B cell (primary cell): ENCODE measurements around the gene RPGR. TPM values are rescaled to one million over a fixed set of nuclear protein-coding genes. Genes with fewer than 3 reads are reported as not detected.

Experiments
- ATAC-seq: fragments of 200-7000 bp; cut with Tn5 transposase; one replicate; pipeline ENCODE4 v1.10.0; 2021; ENCODE audit warnings: low read depth, mild to moderate bottlenecking, moderate number of reproducible peaks, moderate library complexity
- CTCF ChIA-PET: fragments of 350-600 bp; sonication (Branson Sonifier 250); formaldehyde crosslinking; loops from one replicate; lab custom pipeline; 2021; ENCODE audit warnings: antibody characterized with exemption, inconsistent platforms; lab: Charles Lee
- POLR2A ChIA-PET: fragments of 350-600 bp; sonication (Branson Sonifier 250); formaldehyde crosslinking; loops from one replicate; lab custom pipeline; 2021; ENCODE audit warnings: antibody characterized with exemption; lab: Charles Lee
- DNase-seq: peaks from one replicate; pipeline ENCODE4 v3.0.0; 2013
- H2AFZ ChIP-seq: 2 replicates; pipeline ENCODE4 v1.6.1; 2012; ENCODE audit warnings: mild to moderate bottlenecking, low read depth, low read length; ENCODE audit not compliant: insufficient read depth, poor library complexity, severe bottlenecking
- H3K27ac ChIP-seq, 2 donors: 1 replicate in 1 of 2; 2 replicates in 1 of 2; pipeline ENCODE4 v1.5.1; 2012 to 2013; ENCODE audit warnings: low read length in 2 of 2, mild to moderate bottlenecking in 2 of 2, moderate library complexity in 1 of 2
- H3K27me3 ChIP-seq, 4 experiments: fragments of 200-600 bp in 1 of 4; sonication (generic) in 1 of 4; replicated peaks in 1 of 4; 1 replicate in 2 of 4; 2 replicates in 2 of 4; pipeline versions ENCODE4 v1.6.1 to v1.7.0; 2013 to 2016; ENCODE audit warnings: low read length in 3 of 4, mild to moderate bottlenecking in 2 of 4, mixed read lengths in 1 of 4, moderate library complexity in 1 of 4; ENCODE audit not compliant: insufficient read depth in 4 of 4, control insufficient read depth in 3 of 4; ENCODE audit errors: control extremely low read depth in 1 of 4
- H3K36me3 ChIP-seq, 2 experiments: replicated peaks in 1 of 2; 1 replicate in 1 of 2; 2 replicates in 1 of 2; pipeline versions ENCODE4 v1.6.1 to v1.7.1; 2013; ENCODE audit warnings: low read length in 1 of 2; ENCODE audit not compliant: insufficient read depth in 2 of 2, control insufficient read depth in 1 of 2; ENCODE audit errors: control extremely low read depth in 1 of 2, extremely low read depth in 1 of 2
- H3K4me1 ChIP-seq, 2 donors: fragments of 200-600 bp in 1 of 2; sonication (generic) in 1 of 2; 1 replicate in 1 of 2; 2 replicates in 1 of 2; pipeline versions ENCODE4 v1.5.1 to v1.6.1; 2013 to 2017; ENCODE audit warnings: low read length in 2 of 2; ENCODE audit not compliant: control insufficient read depth in 2 of 2, insufficient read depth in 2 of 2
- H3K4me2 ChIP-seq: replicated peaks from 2 replicates; pipeline ENCODE3; 2012; ENCODE audit warnings: mild to moderate bottlenecking, low read depth, low read length; ENCODE audit not compliant: poor library complexity, severe bottlenecking
- H3K4me3 ChIP-seq, 5 experiments: fragments of 200-600 bp in 1 of 5; sonication (generic) in 1 of 5; 1 replicate in 3 of 5; 2 replicates in 2 of 5; pipeline versions ENCODE4 v1.5.1 to v1.7.0; 2011 to 2016; ENCODE audit warnings: low read length in 4 of 5, mild to moderate bottlenecking in 4 of 5, low read depth in 2 of 5, control low read depth in 1 of 5, moderate library complexity in 1 of 5; ENCODE audit not compliant: insufficient read depth in 1 of 5; ENCODE audit errors: control extremely low read depth in 1 of 5, extremely low read depth in 1 of 5
- H3K79me2 ChIP-seq: fragments of 200-600 bp; sonication (generic); one replicate; pipeline ENCODE4 v1.6.0; 2016; ENCODE audit warnings: low read length; ENCODE audit not compliant: control insufficient read depth, insufficient read depth
- H3K9ac ChIP-seq: fragments of 200-600 bp; sonication (generic); 2 replicates; pipeline ENCODE4 v1.6.1; 2017; ENCODE audit warnings: mild to moderate bottlenecking, low read length, moderate library complexity
- H3K9me3 ChIP-seq, 3 donors: one replicate each; pipeline versions ENCODE4 v1.6.1 to v1.7.1; 2013; ENCODE audit warnings: low read length in 2 of 3; ENCODE audit not compliant: control insufficient read depth in 2 of 3, insufficient read depth in 1 of 3; ENCODE audit errors: control extremely low read depth in 1 of 3
- H4K20me1 ChIP-seq: 2 replicates; pipeline ENCODE4 v1.6.0; 2012; ENCODE audit warnings: mild to moderate bottlenecking, low read length; ENCODE audit not compliant: insufficient read depth, control insufficient read depth, poor library complexity, severe bottlenecking
- H3K27ac Mint-ChIP-seq: one replicate; pipeline ENCODE4 v1.8.0; 2021; ENCODE audit warnings: mixed read lengths
- H3K27me3 Mint-ChIP-seq: one replicate; pipeline ENCODE4 v1.8.0; 2021; ENCODE audit warnings: mixed read lengths
- H3K4me1 Mint-ChIP-seq: one replicate; pipeline ENCODE4 v1.8.0; 2021; ENCODE audit warnings: mixed read lengths
- H3K4me3 Mint-ChIP-seq: one replicate; pipeline ENCODE4 v1.8.0; 2021; ENCODE audit warnings: mixed read lengths
- H3K9me3 Mint-ChIP-seq: one replicate; pipeline ENCODE4 v1.8.0; 2022; ENCODE audit warnings: mixed read lengths; ENCODE audit not compliant: insufficient read depth
- EZH2 ChIP-seq: IDR thresholded peaks from 2 replicates; pipeline ENCODE4 v1.6.1; 2012; ENCODE audit warnings: borderline replicate concordance, low read depth, mild to moderate bottlenecking, moderate library complexity, low read length; ENCODE audit not compliant: insufficient read depth, poor library complexity, severe bottlenecking
- WGBS: methylation state at CpG from one replicate; pipeline ENCODE4 v1.1.5; 2013; ENCODE audit warnings: missing lambda C conversion rate; ENCODE audit not compliant: insufficient coverage; 5-methylcytosine and 5-hydroxymethylcytosine counted together
- intact Hi-C: fragments of 100-400 bp; cut with micrococcal nuclease; formaldehyde crosslinking; loops from one replicate; pipeline ENCODE4 v1.10.0; 2022
- polyA plus RNA-seq: library from polyadenylated mRNA; depleted of rRNA; stranded (reverse); fragments of >200 nt; gene quantifications from 2 replicates; pipeline ENCODE4 v1.2.3, GENCODE V29; 2012
- total RNA-seq, 2 donors: library from RNA; stranded (reverse); fragments of 120-200 nt in 1 of 2; gene quantifications; 1 replicate in 1 of 2; 2 replicates in 1 of 2; pipeline versions ENCODE4 v1.2.3 to v1.2.4, GENCODE V29; 2013 to 2022
- TF ChIP-seq, protein P1 (sequence below): fragments of 200-600 bp; IDR thresholded peaks from one replicate; pipeline ENCODE4 v1.8.0; 2022; ENCODE audit warnings: antibody characterized with exemption, mild to moderate bottlenecking

Gene RPGR
- total and polyA plus RNA-seq, 2 donors (not counting 1 experiment from before 2014, with no cell fraction given), result 4.2 to 26.8 TPM

DNA sequence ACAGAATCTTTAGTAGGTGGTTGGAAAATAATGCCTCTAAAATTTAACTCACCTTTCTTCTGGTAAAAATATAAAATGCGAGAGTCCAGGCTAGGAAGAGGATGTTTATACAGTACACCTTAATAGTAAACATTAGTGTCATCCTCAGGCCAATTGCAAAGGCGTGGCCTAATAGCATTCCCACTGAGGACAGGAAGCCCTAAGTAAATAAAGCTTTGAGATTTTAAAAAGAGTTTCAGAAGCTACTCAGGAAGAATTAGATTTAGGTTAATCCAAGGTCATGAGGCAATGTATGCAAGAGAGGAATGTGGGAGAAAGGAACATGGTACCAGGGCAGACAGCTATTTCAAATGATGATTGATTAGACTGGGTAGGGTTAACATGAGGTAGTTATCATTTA, 49.5 kb downstream of the RPGR start:
- Mint-ChIP-seq H3K27ac (no peak overlapping the region), H3K27me3 (no peaks in the 10 kb centered on the region), H3K4me1 (peaks cover 8% of the 10 kb centered on the region), H3K9me3 (no peaks in the 10 kb centered on the region), H3K4me3 (no peak overlapping the region)
- no peak for ATAC-seq
- no peak overlapping the region for H2AFZ ChIP-seq
- H3K4me1 ChIP-seq, result no peaks in the 10 kb centered on the region
- H3K36me3 ChIP-seq, result no peaks in the 10 kb centered on the region
- no peak overlapping the region for H3K4me2 ChIP-seq
- H3K9me3 ChIP-seq, result no peaks in the 10 kb centered on the region
- H3K27ac ChIP-seq, result no peak overlapping the region
- no peak overlapping the region for H3K4me3 ChIP-seq
- TF ChIP-seq EZH2, result no peak
- TF ChIP-seq, protein P1, sequence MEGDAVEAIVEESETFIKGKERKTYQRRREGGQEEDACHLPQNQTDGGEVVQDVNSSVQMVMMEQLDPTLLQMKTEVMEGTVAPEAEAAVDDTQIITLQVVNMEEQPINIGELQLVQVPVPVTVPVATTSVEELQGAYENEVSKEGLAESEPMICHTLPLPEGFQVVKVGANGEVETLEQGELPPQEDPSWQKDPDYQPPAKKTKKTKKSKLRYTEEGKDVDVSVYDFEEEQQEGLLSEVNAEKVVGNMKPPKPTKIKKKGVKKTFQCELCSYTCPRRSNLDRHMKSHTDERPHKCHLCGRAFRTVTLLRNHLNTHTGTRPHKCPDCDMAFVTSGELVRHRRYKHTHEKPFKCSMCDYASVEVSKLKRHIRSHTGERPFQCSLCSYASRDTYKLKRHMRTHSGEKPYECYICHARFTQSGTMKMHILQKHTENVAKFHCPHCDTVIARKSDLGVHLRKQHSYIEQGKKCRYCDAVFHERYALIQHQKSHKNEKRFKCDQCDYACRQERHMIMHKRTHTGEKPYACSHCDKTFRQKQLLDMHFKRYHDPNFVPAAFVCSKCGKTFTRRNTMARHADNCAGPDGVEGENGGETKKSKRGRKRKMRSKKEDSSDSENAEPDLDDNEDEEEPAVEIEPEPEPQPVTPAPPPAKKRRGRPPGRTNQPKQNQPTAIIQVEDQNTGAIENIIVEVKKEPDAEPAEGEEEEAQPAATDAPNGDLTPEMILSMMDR, result no peak
- POLR2A ChIA-PET, result no interaction called here
- H4K20me1 ChIP-seq, result no peaks in the 10 kb centered on the region
- no peak overlapping the region for H3K9ac ChIP-seq
- DNase-seq, result no peak
- no CpG with 5 or more reads among the region's 2 CpGs for WGBS
- CTCF ChIA-PET, result no interaction called here
- no peaks in the 10 kb centered on the region for H3K27me3 ChIP-seq
- H3K79me2 ChIP-seq, result no peaks in the 10 kb centered on the region
- intact Hi-C loops, result no loop called here

DNA sequence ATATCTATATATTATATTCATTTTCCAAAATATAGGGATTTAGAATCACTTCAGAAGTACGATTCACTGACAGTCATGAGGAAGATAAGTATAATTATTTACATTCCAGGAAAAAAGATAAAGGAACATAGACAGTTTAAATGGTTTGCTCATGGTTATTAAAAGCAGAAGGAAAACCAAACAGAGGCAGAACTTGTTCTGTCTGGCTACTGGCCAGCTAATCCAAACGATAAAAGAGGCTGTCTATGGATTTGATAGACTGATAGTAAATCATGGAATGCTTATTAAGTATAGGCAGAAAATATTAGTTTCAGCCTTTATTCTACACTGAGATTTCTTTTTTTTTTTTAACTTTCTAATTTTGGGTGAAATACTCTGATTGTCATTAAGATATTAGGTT, 50.2 kb downstream of the RPGR start:
- intact Hi-C loops, result no loop called here
- Histone ChIP-seq H3K27ac (no peak overlapping the region), H3K4me3 (no peak overlapping the region), H4K20me1 (no peaks in the 10 kb centered on the region), H2AFZ (no peak overlapping the region), H3K9me3 (no peaks in the 10 kb centered on the region), H3K4me2 (no peak overlapping the region), H3K79me2 (no peaks in the 10 kb centered on the region), H3K4me1 (no peaks in the 10 kb centered on the region), H3K27me3 (no peaks in the 10 kb centered on the region), H3K9ac (no peak overlapping the region), H3K36me3 (no peaks in the 10 kb centered on the region)
- no peaks in the 10 kb centered on the region for H3K27me3 Mint-ChIP-seq
- no peak overlapping the region for H3K4me3 Mint-ChIP-seq
- no peak for DNase-seq
- no CpG with 5 or more reads among the region's 2 CpGs for WGBS
- TF ChIP-seq, protein P1, result no peak
- no peak for TF ChIP-seq EZH2
- no peaks in the 10 kb centered on the region for H3K9me3 Mint-ChIP-seq
- ATAC-seq, result no peak
- POLR2A ChIA-PET, result no interaction called here
- H3K27ac Mint-ChIP-seq, result no peak overlapping the region
- CTCF ChIA-PET, result no interaction called here
- H3K4me1 Mint-ChIP-seq, result peaks cover 8% of the 10 kb centered on the region
